Right atrium auricular region (tissue), 2 donors: Measurements from ENCODE around the gene ARL14EPL. TPM values are rescaled to one million over a fixed set of nuclear protein-coding genes. Genes with fewer than 3 reads are reported as not detected.

Source experiments
- DNase-seq: peaks from one replicate; pipeline ENCODE4 v3.0.0-alpha.2; 2019; ENCODE audit warnings: low spot score
- H3K27ac ChIP-seq, 2 donors: fragments of 200-600 bp; sonication (generic); 1 replicate in 1 of 2; 2 replicates in 1 of 2; pipeline ENCODE4 v1.5.1; 2016 to 2019
- H3K27me3 ChIP-seq, 2 donors: fragments of 200-600 bp; sonication (generic); one replicate each; pipeline versions ENCODE4 v1.5.1 to v1.6.0; 2017 to 2019
- H3K36me3 ChIP-seq: fragments of 200-600 bp; sonication (generic); one replicate; pipeline ENCODE4 v1.5.1; 2016
- H3K4me1 ChIP-seq, 2 donors: fragments of 200-600 bp; sonication (generic); one replicate each; pipeline versions ENCODE4 v1.5.1 to v1.6.0; 2017 to 2019
- H3K4me3 ChIP-seq, 2 donors: fragments of 200-600 bp; sonication (generic); 1 replicate in 1 of 2; 2 replicates in 1 of 2; pipeline ENCODE4 v1.5.1; 2017 to 2019; ENCODE audit warnings: mild to moderate bottlenecking in 1 of 2, moderate library complexity in 1 of 2
- H3K9me3 ChIP-seq, 2 donors: fragments of 200-600 bp; sonication (generic); one replicate each; pipeline ENCODE4 v1.5.1; 2019
- CTCF ChIP-seq, 2 donors: fragments of 200-600 bp; sonication (generic); IDR thresholded peaks; one replicate each; pipeline ENCODE4 v1.5.1; 2019; ENCODE audit warnings: antibody characterized with exemption in 2 of 2
- total RNA-seq, 2 donors: library from RNA; depleted of rRNA; stranded (reverse); fragments of >200 nt; gene quantifications; one replicate each; pipeline ENCODE4 v1.1.0, GENCODE V29; 2016

The ARL14EPL gene
- total RNA-seq, 2 donors from 2014 or later = not detected

GRCh38 chr5:116013207-116013785, 19.0 kb upstream of the ARL14EPL start:
- Histone ChIP-seq H3K27ac (no peak overlapping the region), H3K27me3 (no peaks in the 10 kb centered on the region), H3K4me3 (no peak overlapping the region)

GRCh38 chr5:116013936-116014335, 18.3 kb upstream of the ARL14EPL start:
- no peak overlapping the region for H3K27ac ChIP-seq
- no peaks in the 10 kb centered on the region for H3K4me1 ChIP-seq
- H3K4me3 ChIP-seq = no peak overlapping the region
- DNase-seq = no peak
- H3K9me3 ChIP-seq = no peaks in the 10 kb centered on the region
- no peaks in the 10 kb centered on the region for H3K36me3 ChIP-seq
- no peak for TF ChIP-seq CTCF (IDR thresholded peaks at IDR 0.05)
- no peaks in the 10 kb centered on the region for H3K27me3 ChIP-seq

More at GRCh38 chr5:116013207-116013785, 19.0 kb upstream of the ARL14EPL start:
- no peaks in the 10 kb centered on the region for H3K9me3 ChIP-seq
- no peak for DNase-seq
- H3K36me3 ChIP-seq = no peaks in the 10 kb centered on the region
- H3K4me1 ChIP-seq = no peaks in the 10 kb centered on the region
- TF ChIP-seq CTCF (IDR thresholded peaks at IDR 0.05) = no peak

- no peak for DNase-seq
- Histone ChIP-seq H3K4me3 (no peak overlapping the region), H3K36me3 (no peaks in the 10 kb centered on the region), H3K4me1 (no peaks in the 10 kb centered on the region), H3K27ac (no peak overlapping the region), H3K27me3 (no peaks in the 10 kb centered on the region), H3K9me3 (no peaks in the 10 kb centered on the region)
- no peak for TF ChIP-seq CTCF (IDR thresholded peaks at IDR 0.05)
These were observed 8.7 kb upstream of the ARL14EPL start for GRCh38 chr5:116023619-116024018.

GRCh38 chr5:116025866-116026265, 6.4 kb upstream of the ARL14EPL start:
- Histone ChIP-seq H3K27ac (no peak overlapping the region), H3K36me3 (no peaks in the 10 kb centered on the region), H3K4me3 (no peak overlapping the region), H3K9me3 (no peaks in the 10 kb centered on the region), H3K27me3 (no peaks in the 10 kb centered on the region), H3K4me1 (no peaks in the 10 kb centered on the region)
- no peak for DNase-seq
- TF ChIP-seq CTCF (IDR thresholded peaks at IDR 0.05) = no peak

GRCh38 chr5:116032991-116033390, 719 bp downstream of the ARL14EPL start:
- Histone ChIP-seq H3K27ac (no peak overlapping the region), H3K9me3 (no peaks in the 10 kb centered on the region), H3K27me3 (no peaks in the 10 kb centered on the region), H3K4me1 (no peaks in the 10 kb centered on the region), H3K4me3 (no peak overlapping the region), H3K36me3 (no peaks in the 10 kb centered on the region)
- TF ChIP-seq CTCF (IDR thresholded peaks at IDR 0.05) = no peak
- no peak for DNase-seq

- Histone ChIP-seq H3K4me3 (no peak overlapping the region), H3K27me3 (no peaks in the 10 kb centered on the region), H3K9me3 (no peaks in the 10 kb centered on the region), H3K36me3 (no peaks in the 10 kb centered on the region), H3K4me1 (no peaks in the 10 kb centered on the region), H3K27ac (no peak overlapping the region)
- TF ChIP-seq CTCF (IDR thresholded peaks at IDR 0.05) = no peak
- no peak for DNase-seq
These were observed 2.9 kb downstream of the ARL14EPL start for GRCh38 chr5:116035123-116035522.
